Amniotic stem cell (primary cell): ENCODE measurements around the gene DMRTB1.
"Not testable (repeated sequence)": the region's sequence is repeated elsewhere in the genome, so short reads cannot be mapped to it uniquely, and the experiment has no call there.

Source experiments
- DNase-seq: peaks from one replicate; lab custom pipeline; 2025; lab: John Stamatoyannopoulos, UW

Gene DMRTB1

GRCh38 chr1:53459321-53460175, at the start of gene DMRTB1:
DMRTB1 (plus strand) TSS chr1:53459399; CDS start chr1:53459454, 55 bp downstream.
- DNase-seq = no peak

DNA sequence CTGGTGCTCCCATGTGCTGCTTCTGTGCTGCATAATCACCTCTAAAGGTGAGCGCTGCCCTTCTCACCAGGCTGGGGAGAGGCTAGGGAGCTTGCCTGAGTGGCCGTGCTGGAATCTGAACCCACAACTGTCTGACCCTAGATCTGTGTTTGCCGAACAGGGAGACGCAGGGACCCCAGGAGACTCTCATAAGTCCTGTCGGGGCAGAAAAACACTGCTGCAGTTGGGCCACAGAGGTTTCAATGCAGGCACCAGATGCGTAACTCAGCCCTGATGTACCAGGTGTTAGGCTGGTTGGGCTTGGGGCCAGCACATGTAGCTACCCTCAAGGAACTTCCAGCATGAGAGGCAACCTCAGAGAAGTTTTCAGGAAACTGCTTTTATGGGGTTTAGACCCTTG, 49.5 kb upstream of the DMRTB1 start:
- DNase-seq = no peak

DNA sequence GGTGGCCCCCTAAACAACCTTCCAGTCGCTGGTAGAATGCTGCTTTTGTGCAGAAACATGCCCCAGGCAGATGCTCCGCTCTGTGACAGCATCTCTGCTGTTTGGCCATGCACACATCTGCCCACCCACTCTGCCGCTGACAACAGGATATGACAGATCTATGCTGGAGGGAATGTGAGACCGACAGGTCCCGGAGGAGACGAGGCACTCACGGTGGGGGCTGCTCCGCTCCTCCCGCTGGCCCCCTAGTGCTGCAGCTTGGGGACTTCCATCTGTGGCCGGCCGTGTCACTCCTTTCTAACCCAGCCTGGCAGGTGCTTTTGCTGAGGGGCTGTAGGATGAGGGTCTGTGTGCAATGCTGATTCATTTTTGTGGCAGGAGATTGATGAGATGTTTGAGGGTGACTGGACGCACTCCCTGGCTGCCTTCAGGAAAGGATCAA, 49.1 kb upstream of the DMRTB1 start:
- DNase-seq = no peak

DNA sequence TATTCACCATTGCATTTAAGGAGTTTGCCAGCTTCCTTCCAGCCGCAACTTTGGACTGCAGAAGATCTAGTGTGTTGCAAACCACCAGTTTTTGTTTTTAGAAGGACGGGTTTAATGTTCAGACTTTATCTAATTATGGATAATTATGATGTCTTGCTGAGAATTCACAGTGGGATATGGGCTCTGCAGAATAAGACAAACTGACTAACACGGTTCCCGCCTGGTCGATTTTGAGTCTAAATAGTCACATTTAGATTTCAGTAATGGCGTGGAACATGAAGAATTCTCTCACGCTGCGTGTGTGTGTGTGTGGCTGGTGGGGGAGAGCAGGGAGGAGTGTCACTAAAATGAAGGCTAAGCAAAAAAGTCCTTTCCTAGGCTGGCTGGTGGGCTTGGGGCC, 48.5 kb upstream of the DMRTB1 start:
- no peak for DNase-seq

DNA sequence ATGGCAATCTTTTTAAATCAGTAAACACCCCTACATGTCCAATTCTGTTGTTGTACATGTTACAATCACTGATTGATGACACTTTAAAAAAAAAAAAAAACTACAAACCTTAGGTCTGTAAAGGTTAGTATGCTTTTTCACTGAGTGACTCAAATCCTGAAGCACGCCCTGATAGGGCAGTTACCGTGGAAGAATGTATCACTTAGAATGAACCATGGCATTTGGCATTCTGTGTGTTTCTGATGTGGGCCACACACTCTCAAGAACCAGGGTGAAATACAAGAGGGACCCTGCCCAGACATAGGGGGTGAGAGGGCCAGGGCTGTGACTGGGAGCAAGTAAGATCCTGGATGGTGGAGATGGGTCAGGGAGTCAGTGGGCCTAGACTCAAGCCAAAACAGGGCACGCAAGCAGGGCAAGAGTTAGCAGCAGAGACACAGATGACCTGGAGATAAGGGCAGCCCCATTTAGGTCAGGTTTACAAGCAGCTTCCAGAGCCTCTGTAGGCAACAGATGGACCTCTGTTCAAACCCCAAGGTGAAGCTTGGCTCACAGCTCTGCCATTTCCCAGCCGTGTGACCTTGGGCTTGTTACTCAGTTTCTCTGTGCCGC, 47.6 kb upstream of the DMRTB1 start:
- no peak for DNase-seq

DNA sequence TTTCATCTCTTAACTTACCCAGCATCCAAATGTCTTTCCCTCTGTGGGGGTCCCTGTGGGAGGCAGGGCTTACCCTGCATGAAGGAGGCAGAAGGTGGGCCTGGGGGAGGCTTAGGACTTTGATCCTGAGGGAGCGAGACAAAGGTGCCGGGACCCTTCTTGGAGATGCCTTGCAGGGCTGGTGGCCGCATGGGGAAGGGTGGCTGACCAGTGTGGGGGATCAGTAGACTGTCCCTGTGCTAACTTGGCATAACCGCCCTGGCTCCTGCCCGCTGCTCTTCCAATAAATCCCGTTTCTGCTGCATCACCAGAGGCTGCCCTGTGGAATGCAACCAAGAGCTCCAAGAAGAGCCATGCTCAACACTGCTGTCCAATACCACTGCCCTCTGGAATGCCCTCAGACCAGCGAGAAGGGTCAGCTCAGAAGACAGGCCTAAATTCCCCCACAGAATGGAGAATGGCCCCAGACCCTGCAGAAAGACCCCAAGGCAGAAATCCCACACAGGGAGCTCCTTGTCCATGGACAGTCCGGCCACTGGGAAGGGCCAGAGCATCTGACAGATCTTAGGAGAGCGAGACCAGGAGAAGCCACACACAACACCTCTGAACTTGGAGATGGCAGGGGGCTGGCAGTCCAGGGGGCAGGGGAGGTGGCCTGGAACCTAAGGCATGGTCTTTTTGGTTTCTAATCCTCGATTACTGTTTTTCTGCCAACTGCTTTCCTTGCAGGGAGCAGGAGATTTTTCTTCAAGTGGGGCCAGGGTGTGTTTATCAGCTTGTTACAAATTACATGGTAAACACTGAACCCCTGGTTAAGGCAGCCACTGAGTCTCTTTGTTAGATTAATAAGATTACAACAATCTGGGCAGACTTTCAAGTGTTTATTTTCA, 46.7 kb upstream of the DMRTB1 start:
- DNase-seq = no peak

- DNase-seq = peak; percentile 52
Measured at GRCh38 chr1:53413175-53414001, 45.8 kb upstream of the DMRTB1 start.

DNA sequence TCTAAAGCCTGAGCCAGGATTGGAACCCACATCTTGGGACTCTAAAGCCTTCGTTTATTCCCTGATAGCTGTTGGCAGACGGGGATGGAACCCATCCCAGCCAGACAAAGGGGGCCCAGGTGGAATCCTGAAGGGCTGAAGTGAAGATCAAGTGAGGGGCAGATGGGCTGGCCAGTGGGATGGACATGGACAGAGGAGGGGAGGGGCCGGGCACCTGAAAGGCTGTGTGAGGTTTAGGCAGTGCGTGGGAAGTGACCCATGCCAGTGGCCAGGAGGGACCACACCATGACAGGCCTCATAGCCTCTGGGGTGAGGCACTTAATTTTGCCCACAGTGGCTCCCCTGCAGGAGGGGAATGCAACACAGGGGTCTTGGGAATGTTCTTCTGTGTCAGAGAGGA, 44.6 kb upstream of the DMRTB1 start:
- no peak for DNase-seq

DNA sequence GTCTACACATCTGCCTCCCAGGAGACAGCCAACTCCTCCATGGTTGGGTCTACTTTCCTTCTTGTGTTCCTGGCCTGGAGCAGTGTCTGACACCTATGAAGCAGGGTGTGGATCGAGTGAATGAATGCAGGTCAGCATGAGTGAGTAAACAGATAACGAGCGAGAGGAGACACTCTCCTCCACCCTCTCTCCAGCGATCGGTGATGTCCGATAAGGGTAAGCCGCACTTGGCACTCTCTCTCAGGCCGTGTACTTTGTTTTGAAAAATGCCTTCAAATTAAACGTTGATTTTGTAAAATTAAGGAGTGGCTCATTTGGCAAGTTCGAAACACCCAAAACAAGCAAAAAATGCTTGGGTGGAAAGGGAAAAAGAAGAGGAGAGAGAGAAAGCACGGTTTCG, 43.8 kb upstream of the DMRTB1 start:
- no peak for DNase-seq

DNA sequence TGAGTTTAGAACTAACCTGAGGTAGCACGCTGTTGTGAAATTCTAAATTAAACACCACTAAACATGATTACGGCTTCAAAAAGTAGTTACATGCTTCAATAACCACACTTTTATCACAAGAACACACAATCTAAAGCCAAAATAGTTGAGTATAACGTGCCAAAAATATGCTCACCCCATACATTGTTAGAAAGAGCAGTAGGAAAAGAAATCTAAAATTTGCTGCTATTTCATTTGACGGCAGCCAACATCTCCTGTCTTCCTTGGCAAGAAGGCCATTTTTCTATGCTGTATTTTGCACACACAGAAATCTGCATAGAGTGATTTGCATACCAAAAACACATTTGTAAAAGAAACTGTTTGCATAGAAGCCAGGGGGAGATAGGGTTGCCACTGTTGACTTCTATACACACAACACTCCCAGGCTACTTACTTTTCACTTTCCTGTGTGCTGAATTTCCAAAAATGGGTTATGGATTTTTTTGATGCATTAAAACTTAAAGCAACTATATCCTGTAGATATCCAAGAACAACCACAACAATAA, 42.9 kb upstream of the DMRTB1 start:
- DNase-seq = no peak

GRCh38 chr1:53417074-53417511, 42.1 kb upstream of the DMRTB1 start:
- DNase-seq = no peak

GRCh38 chr1:53419034-53419433, 40.2 kb upstream of the DMRTB1 start:
- no peak for DNase-seq

- DNase-seq = no peak
Measured at GRCh38 chr1:53420341-53420740, 38.9 kb upstream of the DMRTB1 start.

- DNase-seq = no peak
Measured at GRCh38 chr1:53421208-53421607, 38.0 kb upstream of the DMRTB1 start.

- no peak for DNase-seq
Measured at GRCh38 chr1:53430261-53430660, 28.9 kb upstream of the DMRTB1 start.

- DNase-seq = no peak
Measured at GRCh38 chr1:53430779-53431178, 28.4 kb upstream of the DMRTB1 start.

- no peak for DNase-seq
Measured at GRCh38 chr1:53431244-53431643, 28.0 kb upstream of the DMRTB1 start.

- DNase-seq = no peak
Measured at GRCh38 chr1:53431805-53432565, 27.2 kb upstream of the DMRTB1 start.

- no peak for DNase-seq
Measured at GRCh38 chr1:53432611-53433010, 26.6 kb upstream of the DMRTB1 start.

GRCh38 chr1:53434405-53435007, 24.7 kb upstream of the DMRTB1 start:
- DNase-seq = not testable (repeated sequence)
